ENCODE results near the gene FAM78B.

FAM78B gene

GRCh38 chr1:166073489-166073888 is 93.3 kb downstream of the FAM78B start:
- DNase-seq (ENCODE audit: low read depth in 2 of 2, low spot score in 1 of 2): no peak

GRCh38 chr1:166069390-166069789 is 97.4 kb downstream of the FAM78B start:
- DNase-seq (ENCODE audit: low read depth in 2 of 2, low spot score in 1 of 2): no peak

- DNase-seq (ENCODE audit: low read depth in 2 of 2, low spot score in 1 of 2): no peak
Observed at GRCh38 chr1:166066107-166066506, 100.7 kb downstream of the FAM78B start.

- DNase-seq (ENCODE audit: low read depth in 2 of 2, low spot score in 1 of 2): no peak
Observed at GRCh38 chr1:166064951-166065350, 101.8 kb downstream of the FAM78B start.

GRCh38 chr1:166064313-166064926 is 102.4 kb downstream of the FAM78B start:
- DNase-seq (ENCODE audit: low read depth in 2 of 2, low spot score in 1 of 2): no peak

GRCh38 chr1:166063701-166064100 is 103.1 kb downstream of the FAM78B start:
- DNase-seq (ENCODE audit: low read depth in 2 of 2, low spot score in 1 of 2): no peak

- DNase-seq (ENCODE audit: low read depth in 2 of 2, low spot score in 1 of 2): no peak
Observed at GRCh38 chr1:166062421-166063070, 104.3 kb downstream of the FAM78B start.

GRCh38 chr1:166057650-166058049 is 109.2 kb downstream of the FAM78B start:
- DNase-seq (ENCODE audit: low read depth in 2 of 2, low spot score in 1 of 2): no peak

GRCh38 chr1:166053395-166053794 is 113.4 kb downstream of the FAM78B start:
- DNase-seq (ENCODE audit: low read depth in 2 of 2, low spot score in 1 of 2): no peak

GRCh38 chr1:166040202-166040997 is 126.4 kb downstream of the FAM78B start:
- DNase-seq (ENCODE audit: low read depth in 2 of 2, low spot score in 1 of 2): no peak

- no peak for DNase-seq (ENCODE audit: low read depth in 2 of 2, low spot score in 1 of 2)
Observed at GRCh38 chr1:166039436-166040201, 127.2 kb downstream of the FAM78B start.

GRCh38 chr1:166036092-166036491 is 130.7 kb downstream of the FAM78B start:
- DNase-seq (ENCODE audit: low read depth in 2 of 2, low spot score in 1 of 2): no peak

- DNase-seq (ENCODE audit: low read depth in 2 of 2, low spot score in 1 of 2): no peak
Observed at GRCh38 chr1:166032572-166033371, 134.0 kb downstream of the FAM78B start.

GRCh38 chr1:166031932-166032571 is 134.7 kb downstream of the FAM78B start:
- DNase-seq (ENCODE audit: low read depth in 2 of 2, low spot score in 1 of 2): no peak

- no peak for DNase-seq (ENCODE audit: low read depth in 2 of 2, low spot score in 1 of 2)
Observed at GRCh38 chr1:166029196-166029945, 137.4 kb downstream of the FAM78B start.

- no peak for DNase-seq (ENCODE audit: low read depth in 2 of 2, low spot score in 1 of 2)
Observed at GRCh38 chr1:166026555-166026954, 140.2 kb downstream of the FAM78B start.

- no peak for DNase-seq (ENCODE audit: low read depth in 2 of 2, low spot score in 1 of 2)
Observed at GRCh38 chr1:166026143-166026542, 140.7 kb downstream of the FAM78B start.

GRCh38 chr1:166020210-166020609 is 146.6 kb downstream of the FAM78B start:
- DNase-seq (ENCODE audit: low read depth in 2 of 2, low spot score in 1 of 2): no peak
